Measurements from ENCODE around the gene PER3. TPM values are rescaled to one million over a fixed set of nuclear protein-coding genes. Genes with fewer than 3 reads are reported as not detected.

The PER3 gene
- total and polyA plus RNA-seq, 2 donors (not counting 1 experiment from before 2014, with no cell fraction given), result 2.4 to 5.8 TPM

GRCh38 chr1:7857985-7858384 is 73.9 kb downstream of the PER3 start:
- Mint-ChIP-seq H3K27me3 (peaks cover 3% of the 10 kb centered on the region), H3K4me3 (no peak overlapping the region), H3K4me1 (peaks cover 6% of the 10 kb centered on the region), H3K9me3 (ENCODE audit: insufficient read depth) (no peaks in the 10 kb centered on the region), H3K27ac (no peak overlapping the region)
- Histone ChIP-seq H3K79me2 (ENCODE audit: control insufficient read depth, insufficient read depth, low read length) (no peaks in the 10 kb centered on the region), H3K27me3 (replicated peaks in 1 of 4; ENCODE audit: control extremely low read depth in 1 of 4, control insufficient read depth in 3 of 4, insufficient read depth in 4 of 4, low read length in 3 of 4) (no peaks in the 10 kb centered on the region), H3K36me3 (replicated peaks in 1 of 2; ENCODE audit: control extremely low read depth in 1 of 2, control insufficient read depth in 1 of 2, extremely low read depth in 1 of 2, insufficient read depth in 2 of 2, low read length in 1 of 2) (no peaks in the 10 kb centered on the region), H2AFZ (ENCODE audit: insufficient read depth, low read depth, low read length, poor library complexity, severe bottlenecking) (no peak overlapping the region), H3K27ac (ENCODE audit: low read length in 2 of 2) (no peak overlapping the region), H4K20me1 (ENCODE audit: control insufficient read depth, insufficient read depth, low read length, poor library complexity, severe bottlenecking) (no peaks in the 10 kb centered on the region), H3K9me3 (ENCODE audit: control extremely low read depth in 1 of 3, control insufficient read depth in 2 of 3, insufficient read depth in 1 of 3, low read length in 2 of 3) (no peaks in the 10 kb centered on the region), H3K4me1 (ENCODE audit: control insufficient read depth in 2 of 2, insufficient read depth in 2 of 2, low read length in 2 of 2) (no peaks in the 10 kb centered on the region), H3K4me3 (ENCODE audit: control extremely low read depth in 1 of 5, extremely low read depth in 1 of 5, insufficient read depth in 1 of 5, low read depth in 2 of 5, low read length in 4 of 5) (no peak overlapping the region), H3K9ac (ENCODE audit: low read length) (no peak overlapping the region), H3K4me2 (replicated peaks; ENCODE audit: low read depth, low read length, poor library complexity, severe bottlenecking) (no peak overlapping the region)
- WGBS (ENCODE audit: insufficient coverage), result 95% methylated on average over 4 of the region's 4 CpGs
- DNase-seq, result no peak
- no peak for TF ChIP-seq CTCF (IDR thresholded peaks at IDR 0.05)
- no peak for TF ChIP-seq EZH2 (IDR thresholded peaks at IDR 0.05; ENCODE audit: borderline replicate concordance, insufficient read depth, low read depth, low read length, poor library complexity, severe bottlenecking)
- intact Hi-C loops (cut with micrococcal nuclease), result no loop called here
- no peak for ATAC-seq (ENCODE audit: low read depth)
- POLR2A ChIA-PET, result no interaction called here
- CTCF ChIA-PET, result interaction anchor here (0.6 kb wide), 1 partner anchor 469 kb away, joined by 3 read pairs; no protein-coding TSS in a partner anchor

GRCh38 chr1:7859406-7859805 is 75.3 kb downstream of the PER3 start:
- TF ChIP-seq CTCF (IDR thresholded peaks at IDR 0.05) (no peak), EZH2 (IDR thresholded peaks at IDR 0.05; ENCODE audit: borderline replicate concordance, insufficient read depth, low read depth, low read length, poor library complexity, severe bottlenecking) (no peak)
- ATAC-seq (ENCODE audit: low read depth), result no peak

More at GRCh38 chr1:7859406-7859805, 75.3 kb downstream of the PER3 start:
- Histone ChIP-seq H3K27me3 (replicated peaks in 1 of 4; ENCODE audit: control extremely low read depth in 1 of 4, control insufficient read depth in 3 of 4, insufficient read depth in 4 of 4, low read length in 3 of 4) (no peaks in the 10 kb centered on the region), H3K4me1 (ENCODE audit: control insufficient read depth in 2 of 2, insufficient read depth in 2 of 2, low read length in 2 of 2) (no peaks in the 10 kb centered on the region), H3K4me2 (replicated peaks; ENCODE audit: low read depth, low read length, poor library complexity, severe bottlenecking) (no peak overlapping the region), H3K9ac (ENCODE audit: low read length) (no peak overlapping the region), H3K4me3 (ENCODE audit: control extremely low read depth in 1 of 5, extremely low read depth in 1 of 5, insufficient read depth in 1 of 5, low read depth in 2 of 5, low read length in 4 of 5) (no peak overlapping the region), H4K20me1 (ENCODE audit: control insufficient read depth, insufficient read depth, low read length, poor library complexity, severe bottlenecking) (no peaks in the 10 kb centered on the region), H3K27ac (ENCODE audit: low read length in 2 of 2) (no peak overlapping the region), H3K79me2 (ENCODE audit: control insufficient read depth, insufficient read depth, low read length) (no peaks in the 10 kb centered on the region), H2AFZ (ENCODE audit: insufficient read depth, low read depth, low read length, poor library complexity, severe bottlenecking) (no peak overlapping the region), H3K9me3 (ENCODE audit: control extremely low read depth in 1 of 3, control insufficient read depth in 2 of 3, insufficient read depth in 1 of 3, low read length in 2 of 3) (no peaks in the 10 kb centered on the region), H3K36me3 (replicated peaks in 1 of 2; ENCODE audit: control extremely low read depth in 1 of 2, control insufficient read depth in 1 of 2, extremely low read depth in 1 of 2, insufficient read depth in 2 of 2, low read length in 1 of 2) (no peaks in the 10 kb centered on the region)
- peaks cover 6% of the 10 kb centered on the region for H3K4me1 Mint-ChIP-seq
- no peak overlapping the region for H3K4me3 Mint-ChIP-seq
- H3K27ac Mint-ChIP-seq, result no peak overlapping the region
- POLR2A ChIA-PET, result no interaction called here
- H3K27me3 Mint-ChIP-seq, result peaks cover 3% of the 10 kb centered on the region
- WGBS (ENCODE audit: insufficient coverage), result 84% methylated on average over 7 of the region's 7 CpGs
- no peaks in the 10 kb centered on the region for H3K9me3 Mint-ChIP-seq (ENCODE audit: insufficient read depth)
- intact Hi-C loops (cut with micrococcal nuclease), result no loop called here
- CTCF ChIA-PET, result interaction anchor here (1.3 kb wide), 1 partner anchor 106 kb away, joined by 3 read pairs; no protein-coding TSS in a partner anchor
- no peak for DNase-seq
